LNCaP clone FGC (cell line): ENCODE data around the gene LRRC1.

Experiments used
- DNase-seq: peaks from one replicate; pipeline ENCODE4 v3.0.0-alpha.2; 2011; ENCODE audit warnings: low read depth
- H3K4me3 ChIP-seq: 2 replicates; pipeline ENCODE4 v1.5.1; 2011; ENCODE audit warnings: mild to moderate bottlenecking, low read depth, low read length, control low read depth
- TF ChIP-seq, protein P1 (sequence below): IDR thresholded peaks from 2 replicates; pipeline ENCODE4 v1.5.1; 2012; ENCODE audit warnings: mild to moderate bottlenecking; ENCODE audit not compliant: control insufficient read depth, insufficient read depth; ENCODE audit errors: extremely low read depth

LRRC1 gene

DNA sequence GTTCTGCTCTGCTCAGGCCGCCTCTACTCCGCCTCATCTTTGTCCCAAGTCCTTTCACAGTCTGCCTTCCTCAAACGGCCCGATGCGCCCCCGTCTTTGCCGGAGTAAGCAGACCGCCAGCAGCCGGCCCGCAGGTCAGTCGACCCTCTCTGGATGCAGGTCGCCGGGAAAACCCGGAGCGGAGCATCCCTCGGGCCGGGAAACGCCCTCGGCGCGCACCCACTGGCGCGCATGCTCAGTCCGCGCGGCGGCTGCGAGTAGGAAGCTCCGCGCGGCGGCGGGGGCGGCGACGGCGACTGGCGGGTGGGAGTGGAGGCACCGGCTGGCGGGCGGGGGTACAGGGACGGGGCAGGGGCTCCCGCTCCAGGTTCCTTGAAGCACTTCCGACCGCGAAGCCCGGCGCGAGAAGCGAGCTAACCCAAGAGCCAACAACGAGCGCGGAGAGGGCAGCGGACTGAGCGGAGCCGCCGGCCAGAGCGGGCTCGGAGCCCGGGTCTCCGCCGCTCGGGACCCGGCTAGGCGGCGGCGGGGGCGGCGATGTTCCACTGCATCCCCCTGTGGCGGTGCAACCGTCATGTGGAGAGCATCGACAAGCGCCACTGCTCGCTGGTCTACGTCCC is at the start of gene LRRC1:
LRRC1 (plus strand) TSS at position 286 of the 620 bp plus-strand sequence; CDS start at position 538, 252 bp downstream.
- TF ChIP-seq, protein P1, sequence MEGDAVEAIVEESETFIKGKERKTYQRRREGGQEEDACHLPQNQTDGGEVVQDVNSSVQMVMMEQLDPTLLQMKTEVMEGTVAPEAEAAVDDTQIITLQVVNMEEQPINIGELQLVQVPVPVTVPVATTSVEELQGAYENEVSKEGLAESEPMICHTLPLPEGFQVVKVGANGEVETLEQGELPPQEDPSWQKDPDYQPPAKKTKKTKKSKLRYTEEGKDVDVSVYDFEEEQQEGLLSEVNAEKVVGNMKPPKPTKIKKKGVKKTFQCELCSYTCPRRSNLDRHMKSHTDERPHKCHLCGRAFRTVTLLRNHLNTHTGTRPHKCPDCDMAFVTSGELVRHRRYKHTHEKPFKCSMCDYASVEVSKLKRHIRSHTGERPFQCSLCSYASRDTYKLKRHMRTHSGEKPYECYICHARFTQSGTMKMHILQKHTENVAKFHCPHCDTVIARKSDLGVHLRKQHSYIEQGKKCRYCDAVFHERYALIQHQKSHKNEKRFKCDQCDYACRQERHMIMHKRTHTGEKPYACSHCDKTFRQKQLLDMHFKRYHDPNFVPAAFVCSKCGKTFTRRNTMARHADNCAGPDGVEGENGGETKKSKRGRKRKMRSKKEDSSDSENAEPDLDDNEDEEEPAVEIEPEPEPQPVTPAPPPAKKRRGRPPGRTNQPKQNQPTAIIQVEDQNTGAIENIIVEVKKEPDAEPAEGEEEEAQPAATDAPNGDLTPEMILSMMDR = 0 out of 2 replicates have a peak, but pooled peaks have one; percentile 0
- peak; percentile 44 for DNase-seq
- peak within 1 kb of the TSS; percentile 82 for H3K4me3 ChIP-seq

DNA sequence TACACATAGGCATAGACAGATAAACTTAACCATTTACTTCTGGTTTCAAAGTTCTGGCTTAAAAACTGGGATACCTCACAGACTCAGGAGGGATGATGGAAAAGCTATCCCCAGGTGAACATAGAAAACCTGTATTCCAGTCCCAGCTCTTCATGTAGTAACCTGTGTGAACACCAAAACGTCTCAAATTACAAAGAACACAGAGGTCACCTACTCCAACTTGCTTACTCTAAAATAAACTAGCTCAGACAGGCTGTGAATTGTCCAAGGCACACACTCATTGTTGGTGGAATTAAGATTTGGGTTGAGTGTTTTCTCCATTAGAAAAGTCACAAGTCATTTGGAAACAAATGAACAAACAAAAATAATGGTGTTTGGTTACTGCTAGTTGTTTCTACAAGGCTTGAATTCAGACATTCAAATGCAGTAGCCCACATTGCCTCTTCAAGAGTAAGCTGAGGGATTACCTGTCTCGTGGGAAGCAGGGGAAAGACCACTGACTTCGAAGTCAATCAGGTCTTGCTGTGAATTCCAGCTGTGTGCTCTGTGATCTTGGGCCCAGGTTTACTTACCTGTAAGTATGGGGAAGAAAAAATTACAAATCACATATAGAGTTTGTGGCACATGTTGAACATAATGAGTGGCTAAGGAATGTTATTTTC is 48.2 kb upstream of the LRRC1 start:
- DNase-seq = peak; percentile 49
- TF ChIP-seq, protein P1 = no peak
- H3K4me3 ChIP-seq = no peak overlapping the region

DNA sequence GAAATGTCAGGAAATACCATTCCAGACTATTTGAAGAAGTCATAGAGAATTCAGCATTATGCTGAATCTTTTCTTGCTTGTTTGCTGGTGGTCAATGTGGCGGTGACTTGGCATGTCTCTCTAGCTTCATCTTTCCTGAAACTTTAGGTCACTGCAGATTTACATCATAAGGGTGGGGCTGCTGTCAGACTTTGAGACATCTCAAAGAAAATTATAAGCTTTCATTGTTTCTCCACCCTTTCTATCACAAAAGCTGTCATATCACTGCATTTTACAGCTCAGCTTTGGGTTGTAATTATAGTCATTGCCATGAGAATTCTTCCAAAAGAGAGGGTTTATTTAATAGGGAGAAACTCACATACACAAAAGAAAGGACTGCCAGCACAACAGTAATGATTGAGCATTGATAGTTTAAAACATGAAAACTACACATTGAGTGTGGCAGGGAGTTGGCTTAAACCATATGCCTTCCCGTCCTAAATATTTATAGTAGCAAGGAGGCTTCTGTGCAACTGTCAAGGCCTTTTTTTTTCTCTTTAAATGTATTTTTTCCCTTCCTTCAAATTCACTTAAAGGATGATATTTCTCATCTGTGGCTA is 44.7 kb upstream of the LRRC1 start:
- no peak for DNase-seq
- TF ChIP-seq, protein P1 = no peak
- no peak overlapping the region for H3K4me3 ChIP-seq

DNA sequence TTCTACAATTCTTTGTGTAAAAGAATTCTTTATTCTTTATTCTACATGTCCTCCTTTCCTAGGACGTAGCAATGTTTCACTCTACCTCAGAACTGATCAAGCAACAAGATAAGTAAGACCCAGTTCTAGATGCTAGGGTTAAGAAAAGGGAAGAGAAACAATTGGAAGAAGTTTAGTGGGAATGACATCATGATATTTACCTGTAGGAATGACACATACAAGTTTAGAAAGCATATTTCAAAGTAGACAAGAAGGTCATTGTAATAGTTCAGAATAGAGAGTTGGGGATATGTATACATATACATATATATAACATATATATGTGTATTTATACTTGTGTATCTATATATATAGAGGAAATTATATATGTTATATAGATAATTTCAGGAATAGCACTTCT is 43.4 kb upstream of the LRRC1 start:
- no peak for DNase-seq
- TF ChIP-seq, protein P1 = no peak
- H3K4me3 ChIP-seq = no peak overlapping the region

DNA sequence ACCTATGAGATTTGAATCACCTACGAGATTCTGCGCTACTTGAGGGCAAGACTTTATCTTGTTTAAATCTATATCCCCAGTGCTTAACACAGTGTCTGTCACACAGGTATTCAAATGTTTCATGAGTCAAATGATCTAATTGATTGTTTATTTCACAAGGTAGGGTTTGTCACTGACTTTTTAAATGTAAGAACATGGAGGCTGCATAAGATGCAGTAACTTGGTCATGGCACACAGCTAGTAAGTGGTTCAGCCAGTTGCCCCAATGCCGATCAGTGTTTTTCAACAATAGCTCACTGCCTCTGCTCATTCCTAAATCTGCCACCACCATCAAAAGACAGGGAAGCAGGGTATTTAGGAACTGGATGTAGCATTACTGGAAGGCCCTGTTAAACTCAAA is 42.4 kb upstream of the LRRC1 start:
- TF ChIP-seq, protein P1 = no peak
- DNase-seq = no peak
- no peak overlapping the region for H3K4me3 ChIP-seq

DNA sequence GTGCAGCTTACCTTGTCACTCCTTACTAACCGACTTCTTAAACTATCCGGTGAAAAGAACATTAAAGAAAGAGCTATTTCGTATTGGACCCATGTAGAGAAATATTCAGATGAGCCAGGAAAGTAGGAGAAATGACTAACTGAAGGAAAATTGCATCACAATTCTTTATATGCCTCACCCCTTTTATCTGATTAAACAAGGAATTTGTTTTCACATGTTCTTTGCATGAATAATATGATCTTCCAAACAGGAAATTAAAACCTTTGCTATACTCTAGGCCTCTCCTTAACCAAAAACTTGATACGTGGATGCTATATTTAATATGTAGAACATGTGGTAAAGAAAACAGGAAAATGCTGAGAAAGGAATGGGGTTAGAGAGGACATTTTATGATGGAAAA is 41.9 kb upstream of the LRRC1 start:
- DNase-seq = no peak
- TF ChIP-seq, protein P1 = no peak
- H3K4me3 ChIP-seq = no peak overlapping the region
